ENCODE data around the gene SNRPA1. TPM values are rescaled to one million over a fixed set of nuclear protein-coding genes. Genes with fewer than 3 reads are reported as not detected.

The SNRPA1 gene
- total and polyA plus RNA-seq, 2 of the 13 experiments (the other 11 are each of a cell fraction or from before 2014, with no cell fraction given) = 41.2 to 108 TPM

- peak; percentile 95 for TF ChIP-seq IRF9 (CRISPR knock-in tag; IDR thresholded peaks at IDR 0.05; ENCODE audit: borderline replicate concordance)
- TF ChIP-seq DBP (CRISPR knock-in tag; IDR thresholded peaks at IDR 0.05; ENCODE audit: not compliant biosample characterization) = no peak
- no peak for TF ChIP-seq CCDC6 (CRISPR knock-in tag; IDR thresholded peaks at IDR 0.05)
- peak; percentile 90 for TF ChIP-seq ZNF709 (CRISPR knock-in tag; IDR thresholded peaks at IDR 0.05)
- TF ChIP-seq ZNF318 (CRISPR knock-in tag; IDR thresholded peaks at IDR 0.05) = peak; percentile 75
- TF ChIP-seq ZSCAN22 (CRISPR knock-in tag; IDR thresholded peaks at IDR 0.05) = peak; percentile 29; the same call in 1 of the 2 replicates
- TF ChIP-seq SRSF9 (IDR thresholded peaks at IDR 0.05; ENCODE audit: borderline replicate concordance, insufficient read depth, low read depth, low read length, poor library complexity, severe bottlenecking) = no peak
- TF ChIP-seq SALL2 (CRISPR knock-in tag; IDR thresholded peaks at IDR 0.05) = peak; percentile 95
- peak; percentile 98 for TF ChIP-seq KMT2A (CRISPR knock-in tag; IDR thresholded peaks at IDR 0.05)
- no peak for TF ChIP-seq TRAFD1 (CRISPR knock-in tag; IDR thresholded peaks at IDR 0.05; ENCODE audit: borderline replicate concordance)
- TF ChIP-seq RBM39 (IDR thresholded peaks at IDR 0.05; ENCODE audit: low read depth, low read length, poor library complexity, severe bottlenecking) = peak; percentile 90
- TF ChIP-seq CBX5 (CRISPR knock-in tag; IDR thresholded peaks at IDR 0.05; ENCODE audit: borderline replicate concordance) = no peak; the same call in 1 of the 2 replicates
- TF ChIP-seq NR2C2 (CRISPR knock-in tag; IDR thresholded peaks at IDR 0.05; ENCODE audit: borderline replicate concordance) = peak; percentile 89
- TF ChIP-seq BRD4 (CRISPR knock-in tag; IDR thresholded peaks at IDR 0.05) = peak; percentile 71
Measured at GRCh38 chr15:101294731-101295606, at the start of gene SNRPA1 (continued).

Measured in HepG2 (cell line).